WTC11 (cell line): ENCODE results near the gene MGMT. TPM values are rescaled to one million over a fixed set of nuclear protein-coding genes. Genes with fewer than 3 reads are reported as not detected.

Experiments used
- ATAC-seq: fragments of 200-7000 bp; cut with Tn5 transposase; 2 replicates; pipeline ENCODE4 v1.10.0; 2021; ENCODE audit warnings: mild to moderate bottlenecking, moderate library complexity
- CTCF ChIA-PET: fragments of 300-600 bp; sonication (Branson Sonifier 250); formaldehyde crosslinking; loops from one replicate; lab custom pipeline; 2021; ENCODE audit warnings: antibody characterized with exemption; lab: Charles Lee
- POLR2A ChIA-PET: fragments of 350-600 bp; sonication (Branson Sonifier 250); formaldehyde crosslinking; loops from one replicate; lab custom pipeline; 2021; ENCODE audit warnings: antibody characterized with exemption; lab: Charles Lee
- DNase-seq: peaks from one replicate; pipeline ENCODE4 v3.0.0; 2021; ENCODE audit warnings: low spot score
- H3K27ac Mint-ChIP-seq: 2 replicates; pipeline ENCODE4 v1.8.0; 2021; ENCODE audit warnings: mixed read lengths
- H3K27me3 Mint-ChIP-seq: 2 replicates; pipeline ENCODE4 v1.8.0; 2021; ENCODE audit warnings: low read depth, mild to moderate bottlenecking, moderate library complexity, mixed read lengths
- H3K36me3 Mint-ChIP-seq: 2 replicates; pipeline ENCODE4 v1.8.0; 2021; ENCODE audit warnings: mixed read lengths
- H3K4me1 Mint-ChIP-seq: 2 replicates; pipeline ENCODE4 v1.8.0; 2022; ENCODE audit warnings: mixed read lengths
- H3K4me3 Mint-ChIP-seq: 2 replicates; pipeline ENCODE4 v1.8.0; 2021; ENCODE audit warnings: mild to moderate bottlenecking, moderate library complexity, mixed read lengths
- H3K9me3 Mint-ChIP-seq: 2 replicates; pipeline ENCODE4 v1.8.0; 2021; ENCODE audit warnings: mixed read lengths
- AFF4 ChIP-seq: sonication (generic); formaldehyde crosslinking; IDR thresholded peaks from 2 replicates; pipeline ENCODE4 v1.8.1; 2023; ENCODE audit warnings: mild to moderate bottlenecking, missing genetic modification reagents, borderline replicate concordance
- CBFB ChIP-seq: sonication (generic); formaldehyde crosslinking; IDR thresholded peaks from 2 replicates; pipeline ENCODE4 v1.8.1; 2022; ENCODE audit warnings: mild to moderate bottlenecking, low read depth, missing genetic modification reagents
- CDX4 ChIP-seq: fragments of 250-450 bp; sonication (Bioruptor Pico); IDR thresholded peaks from 2 replicates; pipeline ENCODE4 v1.9.0; 2021; ENCODE audit warnings: moderate library complexity, mild to moderate bottlenecking, inconsistent platforms, borderline replicate concordance
- CREM ChIP-seq: sonication (generic); formaldehyde crosslinking; IDR thresholded peaks from 2 replicates; pipeline ENCODE4 v1.8.1; 2022; ENCODE audit warnings: mild to moderate bottlenecking, missing genetic modification reagents, moderate library complexity
- ESRRA ChIP-seq: sonication (generic); formaldehyde crosslinking; IDR thresholded peaks from 2 replicates; pipeline ENCODE4 v1.8.1; 2022; ENCODE audit warnings: mild to moderate bottlenecking, missing genetic modification reagents, borderline replicate concordance
- FOXK1 ChIP-seq: sonication (generic); formaldehyde crosslinking; IDR thresholded peaks from 2 replicates; pipeline ENCODE4 v1.8.0; 2022; ENCODE audit warnings: mild to moderate bottlenecking, moderate library complexity, missing genetic modification reagents
- FOXP1 ChIP-seq: sonication (generic); formaldehyde crosslinking; IDR thresholded peaks from 2 replicates; pipeline ENCODE4 v1.8.0; 2022; ENCODE audit warnings: missing genetic modification reagents, mild to moderate bottlenecking, moderate library complexity, borderline replicate concordance
- GTF2I ChIP-seq: fragments of 250-450 bp; sonication (Bioruptor Pico); conservative IDR thresholded peaks from 2 replicates; pipeline ENCODE4 v1.4.0; 2021; ENCODE audit warnings: mild to moderate bottlenecking
- IRF1 ChIP-seq: sonication (generic); formaldehyde crosslinking; IDR thresholded peaks from 2 replicates; pipeline ENCODE4 v1.8.0; 2023; ENCODE audit warnings: missing genetic modification reagents
- NFYB ChIP-seq: sonication (generic); formaldehyde crosslinking; conservative IDR thresholded peaks from 2 replicates; pipeline ENCODE4 v1.8.0; 2022; ENCODE audit warnings: low read depth, missing genetic modification reagents
- NR2C2 ChIP-seq: sonication (generic); formaldehyde crosslinking; IDR thresholded peaks from 2 replicates; pipeline ENCODE4 v1.8.0; 2022; ENCODE audit warnings: mild to moderate bottlenecking, missing genetic modification reagents
- PRDM15 ChIP-seq: sonication (generic); formaldehyde crosslinking; IDR thresholded peaks from 2 replicates; pipeline ENCODE4 v1.8.0; 2022; ENCODE audit warnings: missing genetic modification reagents
- PRRX2 ChIP-seq: fragments of 250-450 bp; sonication (Bioruptor Pico); IDR thresholded peaks from 2 replicates; pipeline ENCODE4 v1.8.0; 2021; ENCODE audit warnings: mild to moderate bottlenecking
- SMAD3 ChIP-seq: sonication (generic); formaldehyde crosslinking; IDR thresholded peaks from 2 replicates; pipeline ENCODE4 v1.8.0; 2022; ENCODE audit warnings: missing genetic modification reagents, mild to moderate bottlenecking, borderline replicate concordance
- SP1 ChIP-seq: sonication (generic); formaldehyde crosslinking; conservative IDR thresholded peaks from 2 replicates; pipeline ENCODE4 v1.8.1; 2022; ENCODE audit warnings: missing genetic modification reagents
- STAT6 ChIP-seq: sonication (generic); formaldehyde crosslinking; conservative IDR thresholded peaks from 2 replicates; pipeline ENCODE4 v1.8.1; 2023; ENCODE audit warnings: mild to moderate bottlenecking, low read depth, missing genetic modification reagents, moderate library complexity
- ZNF219 ChIP-seq: sonication (generic); formaldehyde crosslinking; IDR thresholded peaks from 2 replicates; pipeline ENCODE4 v1.8.0; 2023; ENCODE audit warnings: missing genetic modification reagents, mild to moderate bottlenecking, borderline replicate concordance
- ZNF317 ChIP-seq: sonication (generic); formaldehyde crosslinking; IDR thresholded peaks from 2 replicates; pipeline ENCODE4 v1.8.1; 2023; ENCODE audit warnings: low read depth, mild to moderate bottlenecking, moderate library complexity, missing genetic modification reagents, borderline replicate concordance
- ZNF416 ChIP-seq: fragments of 250-450 bp; sonication (Bioruptor Pico); IDR thresholded peaks from 2 replicates; pipeline ENCODE4 v1.9.0; 2021; ENCODE audit warnings: mild to moderate bottlenecking, inconsistent platforms
- ZNF671 ChIP-seq: fragments of 250-450 bp; sonication (Bioruptor Pico); IDR thresholded peaks from 2 replicates; pipeline ENCODE4 v1.8.0; 2021; ENCODE audit warnings: mild to moderate bottlenecking
- total RNA-seq: library from RNA; stranded (reverse); gene quantifications from 3 replicates; pipeline ENCODE4 v1.2.3, GENCODE V29; 2021

MGMT gene
- total RNA-seq, 1 experiment from 2014 or later: 11.8 TPM

- no peak for TF ChIP-seq CDX4
- TF ChIP-seq ESRRA (CRISPR knock-in tag): no peak
- no peak for TF ChIP-seq CREM (CRISPR knock-in tag)
- no peak for TF ChIP-seq CBFB
- no peak for TF ChIP-seq SP1 (CRISPR knock-in tag)
- TF ChIP-seq ZNF671 (CRISPR knock-in tag): no peak
- no peak for TF ChIP-seq SMAD3
- no peak for TF ChIP-seq FOXP1 (CRISPR knock-in tag)
- no peak for TF ChIP-seq AFF4 (CRISPR knock-in tag)
- TF ChIP-seq ZNF317 (CRISPR knock-in tag): no peak
- Mint-ChIP-seq H3K9me3 (peaks cover 3% of the 10 kb centered on the region; the same call in 1 of the 2 replicates), H3K4me3 (no peak overlapping the region), H3K27me3 (no peaks in the 10 kb centered on the region), H3K27ac (no peak overlapping the region), H3K4me1 (peaks cover 13% of the 10 kb centered on the region), H3K36me3 (peaks cover 2% of the 10 kb centered on the region)
- DNase-seq (no peak), ATAC-seq (no peak)
- ChIA-PET POLR2A (no interaction called here), CTCF (interaction anchor here (1.4 kb wide), 1 partner anchor 118 kb away, joined by 3 read pairs; no protein-coding TSS in a partner anchor)
Measured at GRCh38 chr10:129541200-129541599, 74.2 kb downstream of the MGMT start.

GRCh38 chr10:129541748-129542487 lies 74.9 kb downstream of the MGMT start:
- Mint-ChIP-seq H3K27me3 (no peaks in the 10 kb centered on the region), H3K9me3 (peaks cover 3% of the 10 kb centered on the region; the same call in 1 of the 2 replicates), H3K27ac (0 out of 2 replicates have a peak overlapping the region, but pooled peaks have one; percentile 4), H3K4me1 (peaks cover 13% of the 10 kb centered on the region), H3K4me3 (no peak overlapping the region), H3K36me3 (peaks cover 2% of the 10 kb centered on the region)
- CTCF ChIA-PET: interaction anchor here (1.4 kb wide), 1 partner anchor 117 kb away, joined by 3 read pairs; no protein-coding TSS in a partner anchor
- TF ChIP-seq ZNF219 (CRISPR knock-in tag) (no peak), PRDM15 (CRISPR knock-in tag) (no peak), NR2C2 (CRISPR knock-in tag) (no peak), STAT6 (CRISPR knock-in tag) (no peak), FOXK1 (CRISPR knock-in tag) (no peak), ZNF416 (CRISPR knock-in tag) (no peak), SP1 (CRISPR knock-in tag) (no peak), PRRX2 (CRISPR knock-in tag) (no peak), IRF1 (no peak), NFYB (CRISPR knock-in tag) (no peak), GTF2I (CRISPR knock-in tag) (no peak)
- POLR2A ChIA-PET: no interaction called here
- DNase-seq (no peak), ATAC-seq (no peak)
